ENCODE measurements around the gene MCCC1.
"Not testable (repeated sequence)": the region's sequence is repeated elsewhere in the genome, so short reads cannot be mapped to it uniquely, and the experiment has no call there.

The MCCC1 gene

DNA sequence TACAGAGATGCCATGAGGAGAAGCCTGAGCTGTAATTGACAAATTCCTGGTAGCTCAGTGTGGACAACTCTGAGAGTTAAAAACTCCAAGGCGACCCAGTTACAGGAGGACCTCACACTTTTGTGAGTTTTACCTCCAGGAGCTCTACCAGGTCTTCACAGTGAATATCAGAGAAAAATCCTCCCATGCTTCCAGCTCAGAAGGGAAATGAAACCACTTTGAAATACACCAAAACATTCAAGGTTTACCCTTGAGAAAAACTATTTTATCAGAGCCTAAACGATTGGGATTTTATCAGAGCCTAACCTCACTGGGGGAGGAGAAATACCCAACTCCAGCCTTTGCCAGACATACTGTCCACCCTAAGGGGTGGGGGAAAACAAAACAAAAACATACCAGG is 52.4 kb downstream of the MCCC1 start:
- no peak for DNase-seq (ENCODE audit: low spot score)

DNA sequence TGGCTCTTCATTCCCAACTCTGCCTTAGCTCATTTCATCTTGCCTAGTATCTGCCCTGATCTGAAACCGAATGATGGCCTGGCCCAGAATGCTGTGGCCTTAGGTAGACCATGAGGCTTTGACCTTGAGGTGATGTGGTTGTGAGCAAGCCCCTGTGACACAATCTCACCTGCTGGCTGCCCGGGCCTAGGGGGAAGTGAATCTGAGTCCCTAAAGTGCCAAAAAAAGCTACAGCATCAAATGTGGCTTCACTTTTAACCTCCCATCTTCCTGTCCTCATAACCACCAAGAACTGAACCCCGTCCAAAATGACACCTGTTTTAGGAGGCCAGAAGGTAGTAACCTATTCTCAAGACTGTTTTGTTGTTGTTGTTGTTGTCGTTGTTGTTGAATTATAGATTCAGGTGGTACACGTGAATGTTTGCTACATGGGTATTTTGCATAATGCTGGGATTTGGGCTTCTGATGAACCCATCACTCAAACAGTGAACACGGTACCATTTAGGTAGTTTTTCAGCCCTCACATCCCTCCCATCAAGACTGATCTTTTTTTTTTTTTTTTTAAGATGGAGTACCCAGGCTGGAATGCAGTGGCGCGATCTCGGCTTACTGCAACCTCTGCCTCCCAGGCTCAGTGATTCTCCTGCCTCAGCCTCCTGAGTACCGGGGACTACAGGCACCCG is 54.6 kb downstream of the MCCC1 start:
- no peak for DNase-seq (ENCODE audit: low spot score)

- DNase-seq (ENCODE audit: low spot score) = no peak
Measured at GRCh38 chr3:183038757-183039156, 60.5 kb downstream of the MCCC1 start.

DNA sequence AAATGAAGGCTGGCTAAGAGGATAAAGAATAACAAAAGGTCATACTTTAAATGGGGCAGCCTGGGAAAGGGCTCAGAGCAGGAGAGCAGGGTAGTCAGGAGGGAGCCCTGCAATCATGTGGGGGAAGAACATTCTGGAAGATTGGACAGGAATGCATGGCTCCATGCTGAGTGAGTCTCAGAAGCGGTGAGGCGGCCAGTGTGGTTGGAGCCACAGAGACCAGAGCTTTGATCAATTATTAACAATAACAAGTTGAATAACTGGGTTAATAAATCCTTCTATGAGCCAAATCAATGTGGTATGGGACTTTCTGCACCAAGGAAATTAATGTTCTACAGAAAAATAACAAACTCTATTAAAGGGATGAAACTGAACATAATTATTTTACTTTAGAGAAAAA is 61.1 kb downstream of the MCCC1 start:
- DNase-seq (ENCODE audit: low spot score) = no peak

GRCh38 chr3:183033746-183034145 is 65.5 kb downstream of the MCCC1 start:
- no peak for DNase-seq (ENCODE audit: low spot score)

DNA sequence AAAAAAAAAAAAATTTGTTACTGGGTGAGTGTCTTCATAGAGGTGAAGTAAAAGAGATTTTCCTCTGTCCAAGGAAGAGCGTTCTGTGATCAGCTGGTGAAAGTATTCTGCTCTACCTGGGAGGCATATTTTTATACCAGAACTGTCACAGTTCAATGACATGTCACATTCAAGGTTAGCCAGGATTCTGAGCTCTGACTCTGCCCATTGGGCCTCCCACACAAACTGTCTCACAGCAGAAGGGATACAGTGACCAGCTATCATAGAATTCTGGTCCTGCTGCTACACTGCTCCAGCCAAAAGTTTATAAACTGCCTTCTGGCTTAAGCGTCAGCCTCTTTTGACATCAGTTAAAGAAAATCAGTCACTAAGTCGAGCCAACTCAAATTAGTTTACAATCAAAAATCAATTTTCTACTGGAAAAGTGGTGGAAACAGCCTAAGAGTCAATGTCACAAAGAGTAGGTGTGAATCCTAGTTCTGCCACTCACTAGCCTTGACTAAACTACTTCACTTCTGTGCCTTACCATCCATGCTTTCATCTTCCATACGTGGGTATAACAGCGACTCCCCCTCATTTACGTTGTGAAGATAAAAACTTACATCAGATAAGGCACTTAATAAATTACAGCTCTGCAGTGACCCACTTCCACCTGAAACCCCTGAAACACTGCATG is 66.3 kb downstream of the MCCC1 start:
- no peak for DNase-seq (ENCODE audit: low spot score)

DNA sequence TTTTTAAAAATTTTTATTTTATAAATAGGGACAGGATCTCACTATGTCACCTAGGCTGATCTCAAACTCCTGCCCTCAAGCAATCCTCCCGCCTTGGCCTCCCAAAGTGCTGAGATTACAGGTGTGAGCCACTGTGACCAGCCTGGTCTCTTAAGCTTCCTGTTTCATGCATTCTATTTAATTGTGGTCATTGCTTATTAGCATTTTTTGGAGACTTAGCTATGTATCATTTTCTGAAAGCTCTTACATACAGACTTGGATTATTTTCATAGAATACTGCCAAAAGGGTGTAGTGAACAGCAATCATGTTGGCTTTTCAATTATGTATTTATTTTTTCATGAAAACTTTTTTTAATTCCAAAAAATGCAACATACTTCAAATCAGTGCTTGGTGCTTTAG is 67.5 kb downstream of the MCCC1 start:
- no peak for DNase-seq (ENCODE audit: low spot score)

DNA sequence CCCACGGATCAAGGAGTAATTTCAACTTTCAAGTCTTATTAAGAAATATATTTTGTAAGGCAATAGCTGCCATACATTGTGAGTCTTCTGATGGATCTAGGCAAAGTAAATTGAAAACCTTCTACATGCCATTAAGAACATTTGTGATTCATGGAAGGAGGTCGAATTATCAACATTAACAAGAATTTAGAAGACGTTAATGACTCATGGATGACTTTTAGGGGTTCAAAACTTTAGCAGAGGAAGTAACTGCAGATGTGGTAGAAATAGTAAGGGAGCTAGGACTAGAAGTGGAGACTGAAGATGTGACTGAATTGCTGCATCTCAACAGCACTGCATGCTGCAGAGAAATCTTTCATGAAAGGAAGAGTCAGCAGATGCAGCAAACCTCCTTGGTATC is 70.9 kb downstream of the MCCC1 start:
- DNase-seq (ENCODE audit: low spot score) = no peak

- no peak for DNase-seq (ENCODE audit: low spot score)
Measured at GRCh38 chr3:183027276-183027675, 72.0 kb downstream of the MCCC1 start.

DNA sequence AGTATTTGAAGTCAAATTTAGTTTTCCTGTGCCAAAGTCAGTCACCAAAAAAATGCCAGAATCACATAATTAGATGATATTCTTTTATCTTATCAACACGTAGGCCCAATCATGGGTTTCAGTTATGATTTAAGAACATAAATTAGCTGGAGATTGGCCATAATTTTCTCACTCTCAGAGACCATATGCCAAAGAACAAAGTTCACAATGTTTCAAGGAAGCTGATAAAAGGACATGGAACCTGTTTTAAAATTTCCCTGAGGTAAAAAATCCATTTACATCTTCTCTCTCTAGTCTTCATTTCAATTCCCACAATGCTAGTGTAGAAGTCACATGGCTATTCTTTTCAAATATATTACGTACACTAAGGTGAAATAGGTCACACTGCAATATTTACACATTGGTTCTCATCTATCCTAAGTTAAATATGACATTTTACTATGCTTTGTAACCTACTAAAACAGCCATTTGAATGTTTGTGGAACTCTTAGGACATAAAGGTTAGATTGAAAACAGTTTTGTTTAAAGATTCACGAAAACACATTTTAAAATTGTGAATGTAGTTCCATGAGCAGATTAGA is 76.3 kb downstream of the MCCC1 start:
- DNase-seq (ENCODE audit: low spot score) = no peak

GRCh38 chr3:183018421-183019192 is 80.7 kb downstream of the MCCC1 start:
- no peak for DNase-seq (ENCODE audit: low spot score)

GRCh38 chr3:183015185-183015584 is 84.1 kb downstream of the MCCC1 start:
- DNase-seq (ENCODE audit: low spot score) = no peak

- DNase-seq (ENCODE audit: low spot score) = no peak
Measured at GRCh38 chr3:183013856-183014255, 85.4 kb downstream of the MCCC1 start.

DNA sequence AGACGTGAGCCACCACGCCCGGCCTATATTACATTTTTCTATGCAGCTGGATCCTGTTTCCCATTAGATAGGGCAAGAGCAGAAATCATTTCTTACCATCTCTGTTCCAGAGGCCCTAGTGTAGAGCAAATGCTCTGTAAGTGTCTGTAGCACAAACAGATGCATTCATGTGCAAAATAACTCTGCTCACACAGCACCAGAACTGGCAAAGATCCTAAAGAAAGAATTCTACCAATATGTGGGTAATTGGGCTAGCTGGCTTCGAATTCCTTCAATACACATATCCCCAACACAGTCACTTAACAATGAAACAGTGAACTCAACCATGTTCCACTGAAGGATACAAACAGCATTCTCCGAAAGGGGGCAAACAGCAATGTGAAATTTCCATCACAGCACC is 86.2 kb downstream of the MCCC1 start:
- no peak for DNase-seq (ENCODE audit: low spot score)

GRCh38 chr3:183008800-183009199 is 90.5 kb downstream of the MCCC1 start:
- no peak for DNase-seq (ENCODE audit: low spot score)

GRCh38 chr3:183008303-183008702 is 91.0 kb downstream of the MCCC1 start:
- DNase-seq (ENCODE audit: low spot score) = no peak

DNA sequence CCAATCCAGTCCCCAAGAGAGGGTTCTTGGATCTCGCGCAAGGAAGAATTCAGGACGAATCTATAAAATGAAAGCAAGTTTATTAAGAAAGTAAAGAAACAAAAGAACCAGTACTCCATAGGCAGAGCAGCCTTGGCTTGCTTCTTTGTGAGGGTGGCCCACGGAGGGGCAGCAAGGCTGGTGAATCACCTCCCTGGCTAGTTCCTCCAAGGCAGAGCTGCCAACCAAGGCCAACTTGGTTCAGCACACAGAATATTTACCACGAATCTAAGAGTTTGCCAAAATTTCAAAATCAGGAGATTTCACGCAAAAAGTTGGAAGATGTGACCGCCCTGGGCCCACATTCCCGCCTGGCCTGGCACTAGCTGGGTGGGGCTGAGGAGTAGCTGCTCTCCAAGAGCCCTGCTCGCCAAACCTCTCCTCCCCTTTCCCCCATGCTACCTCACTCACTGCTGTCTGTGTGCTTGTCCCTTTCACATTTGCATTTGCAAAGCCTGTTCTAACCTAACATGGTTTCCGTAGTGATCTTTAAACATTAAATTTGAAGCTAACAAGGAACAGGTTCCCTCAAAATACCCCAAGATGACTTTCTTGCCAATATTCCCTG is 92.8 kb downstream of the MCCC1 start:
- DNase-seq (ENCODE audit: low spot score) = no peak

DNA sequence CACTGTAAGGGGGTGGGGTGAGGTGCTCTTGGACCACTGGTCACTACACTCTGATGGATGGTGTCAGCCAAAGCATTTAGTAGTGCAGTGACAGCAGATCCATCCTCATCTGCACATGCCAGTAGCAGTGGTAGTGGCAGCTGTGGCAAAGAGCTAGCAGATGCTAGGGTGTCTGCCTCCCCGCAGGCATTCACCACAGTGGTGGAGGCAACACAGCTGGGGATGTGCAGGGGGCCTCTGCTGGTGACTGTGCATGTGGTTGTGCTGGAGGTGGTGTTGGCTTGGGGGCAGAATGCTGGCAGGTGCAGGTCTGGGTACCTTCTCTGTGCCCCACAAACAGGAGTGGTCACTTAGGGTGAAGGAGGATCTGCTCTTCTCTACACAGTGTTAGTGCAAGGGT is 99.5 kb downstream of the MCCC1 start:
- no peak for DNase-seq (ENCODE audit: low spot score)

- DNase-seq (ENCODE audit: low spot score) = not testable (repeated sequence)
Measured at GRCh38 chr3:182993486-182994201, 105.7 kb downstream of the MCCC1 start.

- no peak for DNase-seq (ENCODE audit: low spot score)
Measured at GRCh38 chr3:182989566-182989965, 109.7 kb downstream of the MCCC1 start.

DNA sequence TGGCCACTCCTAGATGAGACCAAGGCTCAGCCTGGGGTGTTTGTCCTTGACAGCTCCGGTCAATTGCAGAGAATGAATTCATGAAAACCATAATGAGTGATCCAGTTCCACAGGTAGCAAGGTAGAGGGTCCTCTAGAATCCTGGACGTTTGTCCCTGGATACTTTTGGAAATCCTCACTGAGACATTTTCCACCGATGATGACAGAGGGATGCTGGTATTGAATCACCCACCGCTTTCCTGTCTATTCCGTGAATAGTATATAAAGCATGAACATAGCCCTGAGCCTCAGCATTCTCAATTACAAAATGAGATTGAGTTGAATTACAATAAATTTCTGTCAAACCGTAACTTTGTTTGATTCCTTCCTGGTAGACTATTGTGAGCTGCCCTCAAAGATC is 113.3 kb downstream of the MCCC1 start:
- DNase-seq (ENCODE audit: low spot score) = no peak

GRCh38 chr3:182983876-182984275 is 115.4 kb downstream of the MCCC1 start:
- no peak for DNase-seq (ENCODE audit: low spot score)
